Thyroid gland (tissue), 4 donors: ENCODE results near the gene MTCL1. TPM values are rescaled to one million over a fixed set of nuclear protein-coding genes. Genes with fewer than 3 reads are reported as not detected.

ENCODE experiments used
- DNase-seq, 2 donors: peaks; one replicate each; pipeline ENCODE4 v3.0.0-alpha.2; 2019
- H3K27ac ChIP-seq, 3 donors: fragments of 200-600 bp; sonication (generic); 1 replicate in 2 of 3; 2 replicates in 1 of 3; pipeline ENCODE4 v1.5.1; 2016 to 2019; ENCODE audit warnings: mild to moderate bottlenecking in 1 of 3, moderate library complexity in 1 of 3
- H3K27me3 ChIP-seq: fragments of 200-600 bp; sonication (generic); one replicate; pipeline ENCODE4 v1.5.1; 2019
- H3K36me3 ChIP-seq, 2 donors: fragments of 200-600 bp; sonication (generic); one replicate each; pipeline ENCODE4 v1.5.1; 2016 to 2019
- H3K4me1 ChIP-seq, 2 donors: fragments of 200-600 bp; sonication (generic); one replicate each; pipeline ENCODE4 v1.5.1; 2017 to 2019
- H3K4me3 ChIP-seq, 3 donors: fragments of 200-600 bp; sonication (generic); replicated peaks in 1 of 3; 1 replicate in 2 of 3; 2 replicates in 1 of 3; pipeline ENCODE4 v1.5.1; 2016; ENCODE audit warnings: mild to moderate bottlenecking in 1 of 3
- H3K9me3 ChIP-seq: fragments of 200-600 bp; sonication (generic); one replicate; pipeline ENCODE4 v1.5.1; 2017
- CTCF ChIP-seq, 6 experiments: fragments of 200-600 bp in 3 of 6; fragments of 450-650 bp in 3 of 6; sonication (generic) in 3 of 6; IDR thresholded peaks; one replicate each; pipeline ENCODE4 v1.5.1; 2016 to 2019; ENCODE audit warnings: antibody characterized with exemption in 6 of 6, mild to moderate bottlenecking in 2 of 6, inconsistent platforms in 1 of 6, moderate library complexity in 1 of 6
- POLR2A ChIP-seq, 2 donors: fragments of 450-650 bp; IDR thresholded peaks; one replicate each; pipeline ENCODE4 v1.6.1; 2017; ENCODE audit warnings: antibody characterized with exemption in 2 of 2, mild to moderate bottlenecking in 2 of 2, moderate library complexity in 1 of 2
- WGBS, 2 donors: methylation state at CpG; one replicate each; pipeline ENCODE4 v1.1.5; 2017; 5-methylcytosine and 5-hydroxymethylcytosine counted together
- intact Hi-C: fragments of 100-400 bp; cut with DNase I; formaldehyde crosslinking; loops from one replicate; pipeline ENCODE4 v1.15.1; 2023
- total RNA-seq, 4 donors: library from RNA; depleted of rRNA; stranded (reverse); fragments of >200 nt; gene quantifications; one replicate each; pipeline ENCODE4 v1.2.3, GENCODE V29; 2016

Gene MTCL1
- total RNA-seq, 4 donors from 2014 or later, result 2.0 to 3.2 (median 2.5) TPM

GRCh38 chr18:8763611-8764010 is 58.3 kb downstream of the MTCL1 start:
- H3K4me1 ChIP-seq, result no peaks in the 10 kb centered on the region
- no peaks in the 10 kb centered on the region for H3K27me3 ChIP-seq
- 80 to 83% methylated on average over 2 of the region's 2 CpGs for WGBS, 2 donors
- no peak for DNase-seq
- intact Hi-C loops, result no loop called here
- H3K9me3 ChIP-seq, result no peaks in the 10 kb centered on the region
- H3K4me3 ChIP-seq, result no peak overlapping the region
- no peak for TF ChIP-seq POLR2A (IDR thresholded peaks at IDR 0.05)
- TF ChIP-seq CTCF (IDR thresholded peaks at IDR 0.05), result no peak
- H3K36me3 ChIP-seq, result no peaks in the 10 kb centered on the region
- H3K27ac ChIP-seq, result no peak overlapping the region

GRCh38 chr18:8765783-8766463 is 60.6 kb downstream of the MTCL1 start:
- no peak for DNase-seq
- Histone ChIP-seq H3K9me3 (no peaks in the 10 kb centered on the region), H3K4me1 (no peaks in the 10 kb centered on the region), H3K36me3 (no peaks in the 10 kb centered on the region), H3K27me3 (no peaks in the 10 kb centered on the region), H3K27ac (no peak overlapping the region), H3K4me3 (no peak overlapping the region)
- TF ChIP-seq CTCF (IDR thresholded peaks at IDR 0.05), result no peak
- TF ChIP-seq POLR2A (IDR thresholded peaks at IDR 0.05), result no peak
- WGBS, 2 donors, result 75 to 77% methylated on average over 11 of the region's 11 CpGs
- intact Hi-C loops, result no loop called here

GRCh38 chr18:8766559-8767293 is 61.4 kb downstream of the MTCL1 start:
- WGBS, 2 donors, result 87 to 90% methylated on average over 2 of the region's 2 CpGs
- Histone ChIP-seq H3K4me3 (no peak overlapping the region), H3K27me3 (no peaks in the 10 kb centered on the region), H3K27ac (no peak overlapping the region), H3K9me3 (no peaks in the 10 kb centered on the region), H3K36me3 (no peaks in the 10 kb centered on the region), H3K4me1 (no peaks in the 10 kb centered on the region)
- DNase-seq, result no peak
- intact Hi-C loops, result no loop called here
- TF ChIP-seq POLR2A (IDR thresholded peaks at IDR 0.05) (no peak), CTCF (IDR thresholded peaks at IDR 0.05) (no peak)

GRCh38 chr18:8767340-8767739 is 62.0 kb downstream of the MTCL1 start:
- 87 to 89% methylated on average over 4 of the region's 4 CpGs for WGBS, 2 donors
- Histone ChIP-seq H3K27ac (no peak overlapping the region), H3K36me3 (no peaks in the 10 kb centered on the region), H3K9me3 (no peaks in the 10 kb centered on the region), H3K4me3 (no peak overlapping the region), H3K4me1 (no peaks in the 10 kb centered on the region), H3K27me3 (no peaks in the 10 kb centered on the region)
- intact Hi-C loops, result no loop called here
- TF ChIP-seq CTCF (IDR thresholded peaks at IDR 0.05) (no peak), POLR2A (IDR thresholded peaks at IDR 0.05) (no peak)
- no peak for DNase-seq

GRCh38 chr18:8769509-8770095 is 64.2 kb downstream of the MTCL1 start:
- DNase-seq, result no peak
- TF ChIP-seq POLR2A (IDR thresholded peaks at IDR 0.05) (no peak), CTCF (IDR thresholded peaks at IDR 0.05) (no peak)
- 87 to 94% methylated on average over 3 of the region's 3 CpGs for WGBS, 2 donors
- Histone ChIP-seq H3K27me3 (no peaks in the 10 kb centered on the region), H3K9me3 (no peaks in the 10 kb centered on the region), H3K4me1 (no peaks in the 10 kb centered on the region), H3K36me3 (no peaks in the 10 kb centered on the region), H3K27ac (no peak overlapping the region), H3K4me3 (no peak overlapping the region)
- intact Hi-C loops, result no loop called here
